Activated B cell treated with CpG ODN at 0.5 μM for 24 hours (primary cell): ENCODE results near the gene GLUD1. TPM values are rescaled to one million over a fixed set of nuclear protein-coding genes. Genes with fewer than 3 reads are reported as not detected.
"Not testable (repeated sequence)": the region's sequence is repeated elsewhere in the genome, so short reads cannot be mapped to it uniquely, and the experiment has no call there.

Experiments
- ATAC-seq: fragments of 200-7000 bp; cut with Tn5 transposase; one replicate; pipeline ENCODE4 v1.10.0; 2021; ENCODE audit warnings: low read depth, mild to moderate bottlenecking, moderate library complexity
- CTCF ChIA-PET: fragments of 350-600 bp; sonication (Branson Sonifier 250); formaldehyde crosslinking; loops from one replicate; lab custom pipeline; 2021; ENCODE audit warnings: antibody characterized with exemption; lab: Charles Lee
- POLR2A ChIA-PET: fragments of 350-600 bp; sonication (Branson Sonifier 250); formaldehyde crosslinking; loops from one replicate; lab custom pipeline; 2021; ENCODE audit warnings: antibody characterized with exemption; lab: Charles Lee
- DNase-seq: peaks from one replicate; pipeline ENCODE4 v3.0.0; 2022
- H3K27ac Mint-ChIP-seq: one replicate; pipeline ENCODE4 v1.8.0; 2020; ENCODE audit warnings: mixed read lengths
- H3K27me3 Mint-ChIP-seq: one replicate; pipeline ENCODE4 v1.8.0; 2021; ENCODE audit warnings: mixed read lengths
- H3K36me3 Mint-ChIP-seq: one replicate; pipeline ENCODE4 v1.8.0; 2021; ENCODE audit warnings: low read depth, mixed read lengths
- H3K4me1 Mint-ChIP-seq: one replicate; pipeline ENCODE4 v1.8.0; 2021; ENCODE audit warnings: mixed read lengths
- H3K4me3 Mint-ChIP-seq: one replicate; pipeline ENCODE4 v1.8.0; 2020; ENCODE audit warnings: mild to moderate bottlenecking, mixed read lengths
- H3K9me3 Mint-ChIP-seq: one replicate; pipeline ENCODE4 v1.8.0; 2020; ENCODE audit warnings: mixed read lengths
- CTCF ChIP-seq: fragments of 200-600 bp; IDR thresholded peaks from one replicate; pipeline ENCODE4 v1.8.0; 2022; ENCODE audit warnings: antibody characterized with exemption, mild to moderate bottlenecking
- intact Hi-C: fragments of 100-400 bp; cut with micrococcal nuclease; formaldehyde crosslinking; loops from one replicate; pipeline ENCODE4 v1.15.1; 2024
- total RNA-seq: library from RNA; stranded (reverse); gene quantifications from 2 replicates; pipeline ENCODE4 v1.2.3, GENCODE V29; 2022

GLUD1 gene
- total RNA-seq, 1 donor from 2014 or later: 98.4 TPM

- H3K9me3 Mint-ChIP-seq: no peaks in the 10 kb centered on the region
- CTCF ChIA-PET: no interaction called here
- ATAC-seq: no peak
These were observed 56.3 kb downstream of the GLUD1 start for GRCh38 chr10:87038286-87038717.

GRCh38 chr10:87036623-87037022 lies 58.0 kb downstream of the GLUD1 start:
- H3K9me3 Mint-ChIP-seq: no peaks in the 10 kb centered on the region
- H3K27me3 Mint-ChIP-seq: no peaks in the 10 kb centered on the region
- no peak overlapping the region for H3K27ac Mint-ChIP-seq
- POLR2A ChIA-PET: no interaction called here
- no peaks in the 10 kb centered on the region for H3K36me3 Mint-ChIP-seq
- TF ChIP-seq CTCF: no peak
- no peak for ATAC-seq
- no peak overlapping the region for H3K4me3 Mint-ChIP-seq
- CTCF ChIA-PET: no interaction called here
- intact Hi-C loops: no loop called here
- H3K4me1 Mint-ChIP-seq: no peaks in the 10 kb centered on the region
- no peak for DNase-seq

More at GRCh38 chr10:87038286-87038717, 56.3 kb downstream of the GLUD1 start:
- POLR2A ChIA-PET: no interaction called here
- no peaks in the 10 kb centered on the region for H3K4me1 Mint-ChIP-seq
- no peak overlapping the region for H3K4me3 Mint-ChIP-seq
- no peak for TF ChIP-seq CTCF
- no peaks in the 10 kb centered on the region for H3K27me3 Mint-ChIP-seq
- no peak for DNase-seq
- peaks cover 7% of the 10 kb centered on the region for H3K36me3 Mint-ChIP-seq
- intact Hi-C loops: no loop called here
- H3K27ac Mint-ChIP-seq: no peak overlapping the region

- no peaks in the 10 kb centered on the region for H3K4me1 Mint-ChIP-seq
- H3K27me3 Mint-ChIP-seq: no peaks in the 10 kb centered on the region
- TF ChIP-seq CTCF: no peak
- H3K9me3 Mint-ChIP-seq: no peaks in the 10 kb centered on the region
- ATAC-seq: no peak
- no peaks in the 10 kb centered on the region for H3K36me3 Mint-ChIP-seq
- POLR2A ChIA-PET: no interaction called here
- CTCF ChIA-PET: no interaction called here
- intact Hi-C loops: no loop called here
- no peak overlapping the region for H3K4me3 Mint-ChIP-seq
- H3K27ac Mint-ChIP-seq: no peak overlapping the region
- no peak for DNase-seq
These were observed 63.6 kb downstream of the GLUD1 start for GRCh38 chr10:87030912-87031635.

- H3K9me3 Mint-ChIP-seq, H3K4me3 Mint-ChIP-seq, ATAC-seq, POLR2A ChIA-PET, CTCF ChIA-PET, H3K27ac Mint-ChIP-seq, H3K27me3 Mint-ChIP-seq, DNase-seq, intact Hi-C loops, H3K36me3 Mint-ChIP-seq, H3K4me1 Mint-ChIP-seq: not testable (repeated sequence)
These were observed 64.2 kb downstream of the GLUD1 start for GRCh38 chr10:87030419-87030818.

- H3K9me3 Mint-ChIP-seq, ATAC-seq, H3K27me3 Mint-ChIP-seq, H3K4me1 Mint-ChIP-seq, POLR2A ChIA-PET, H3K27ac Mint-ChIP-seq, H3K36me3 Mint-ChIP-seq, CTCF ChIA-PET, intact Hi-C loops, H3K4me3 Mint-ChIP-seq, DNase-seq: not testable (repeated sequence)
These were observed 67.7 kb downstream of the GLUD1 start for GRCh38 chr10:87026747-87027508.

GRCh38 chr10:87025285-87025958 lies 69.2 kb downstream of the GLUD1 start:
- intact Hi-C loops, H3K27me3 Mint-ChIP-seq, ATAC-seq, DNase-seq, H3K9me3 Mint-ChIP-seq, H3K36me3 Mint-ChIP-seq, POLR2A ChIA-PET, H3K4me3 Mint-ChIP-seq, H3K4me1 Mint-ChIP-seq, CTCF ChIA-PET, H3K27ac Mint-ChIP-seq: not testable (repeated sequence)

- CTCF ChIA-PET, H3K9me3 Mint-ChIP-seq, intact Hi-C loops, H3K36me3 Mint-ChIP-seq, H3K4me3 Mint-ChIP-seq, H3K27me3 Mint-ChIP-seq, DNase-seq, ATAC-seq, POLR2A ChIA-PET, H3K27ac Mint-ChIP-seq, H3K4me1 Mint-ChIP-seq: not testable (repeated sequence)
These were observed 74.6 kb downstream of the GLUD1 start, which contains the start of gene FAM25A for GRCh38 chr10:87020056-87020455. Gene FAM25A (plus strand): TSS chr10:87020294. CDS start chr10:87020325, 31 bp downstream.

GRCh38 chr10:87019504-87019903 lies 75.1 kb downstream of the GLUD1 start:
- POLR2A ChIA-PET, H3K4me1 Mint-ChIP-seq, ATAC-seq, H3K9me3 Mint-ChIP-seq, H3K4me3 Mint-ChIP-seq, CTCF ChIA-PET, DNase-seq, H3K27me3 Mint-ChIP-seq, H3K36me3 Mint-ChIP-seq, H3K27ac Mint-ChIP-seq, intact Hi-C loops: not testable (repeated sequence)

- H3K27ac Mint-ChIP-seq, ATAC-seq, H3K36me3 Mint-ChIP-seq, H3K27me3 Mint-ChIP-seq, intact Hi-C loops, DNase-seq, CTCF ChIA-PET, H3K4me1 Mint-ChIP-seq, H3K9me3 Mint-ChIP-seq, H3K4me3 Mint-ChIP-seq, POLR2A ChIA-PET: not testable (repeated sequence)
These were observed 75.6 kb downstream of the GLUD1 start for GRCh38 chr10:87019066-87019465.
